GM21737 (cell line): ENCODE results near the gene WDR93.
"Not testable (repeated sequence)": the region's sequence is repeated elsewhere in the genome, so short reads cannot be mapped to it uniquely, and the experiment has no call there.

ENCODE experiments used
- ATAC-seq: cut with Tn5 transposase; IDR thresholded peaks from one replicate; pipeline ENCODE4 v1.9.1; 2021; ENCODE audit warnings: mild to moderate bottlenecking, moderate library complexity; ENCODE audit not compliant: unreplicated experiment

The WDR93 gene

GRCh38 chr15:89766357-89767311, 76.0 kb downstream of the WDR93 start:
- ATAC-seq = no peak

DNA sequence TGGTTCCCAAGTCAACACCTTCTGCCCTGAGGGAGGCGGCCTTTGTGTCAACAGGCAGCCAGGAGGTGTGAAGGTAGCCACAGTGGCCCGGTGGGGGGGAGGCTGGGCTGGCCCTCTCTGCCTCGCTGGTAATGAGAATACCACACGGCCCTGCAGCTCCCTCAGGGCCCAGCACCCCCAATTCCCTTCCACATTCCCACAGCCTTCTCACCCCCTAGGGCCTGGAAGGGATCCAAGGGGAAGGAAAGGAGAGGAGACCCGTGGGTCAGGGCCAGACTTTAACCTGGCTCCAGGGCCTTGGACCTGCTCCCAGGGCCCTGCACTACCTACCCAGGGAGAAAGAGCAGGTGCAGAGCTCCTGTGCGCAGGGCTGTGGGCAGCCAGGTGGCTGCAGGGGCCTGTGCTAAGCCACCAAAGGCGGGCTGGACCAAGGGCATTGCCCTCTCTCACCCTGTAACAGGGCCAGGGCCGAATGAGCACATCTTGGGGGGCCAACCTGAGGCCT, 76.9 kb downstream of the WDR93 start:
- ATAC-seq = no peak

- no peak for ATAC-seq
Measured at GRCh38 chr15:89768071-89768500, 77.5 kb downstream of the WDR93 start.

- ATAC-seq = no peak
Measured at GRCh38 chr15:89769366-89769765, 78.8 kb downstream of the WDR93 start.

GRCh38 chr15:89770041-89770440, 79.4 kb downstream of the WDR93 start:
- ATAC-seq = no peak

- no peak for ATAC-seq
Measured at GRCh38 chr15:89772932-89773583, 82.4 kb downstream of the WDR93 start.

DNA sequence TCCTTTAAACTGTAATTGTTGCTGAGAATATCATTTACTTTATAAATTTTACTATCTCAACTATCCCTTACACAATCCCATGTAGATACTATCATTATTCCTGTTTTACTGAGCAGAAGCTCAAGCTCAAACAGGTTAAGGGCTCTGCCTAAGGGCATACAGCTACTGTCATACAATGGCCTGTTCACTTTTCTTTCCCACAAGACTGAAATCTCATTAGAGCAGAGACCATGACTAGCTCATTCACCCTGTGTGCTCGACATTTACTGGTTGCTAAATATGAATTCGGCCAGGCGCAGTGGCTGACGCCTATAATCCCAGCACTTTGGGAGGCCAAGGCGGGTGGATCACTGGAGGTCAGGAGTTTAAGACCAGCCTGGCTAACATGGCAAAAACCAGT, 83.9 kb downstream of the WDR93 start:
- ATAC-seq = no peak

- no peak for ATAC-seq
Measured at GRCh38 chr15:89775815-89776214, 85.2 kb downstream of the WDR93 start.

GRCh38 chr15:89776274-89777072, 85.9 kb downstream of the WDR93 start, which contains the start of gene MESP2:
TSS of gene MESP2 (plus strand) at chr15:89776332. CDS start at chr15:89776358, 26 bp downstream.
- no peak for ATAC-seq

DNA sequence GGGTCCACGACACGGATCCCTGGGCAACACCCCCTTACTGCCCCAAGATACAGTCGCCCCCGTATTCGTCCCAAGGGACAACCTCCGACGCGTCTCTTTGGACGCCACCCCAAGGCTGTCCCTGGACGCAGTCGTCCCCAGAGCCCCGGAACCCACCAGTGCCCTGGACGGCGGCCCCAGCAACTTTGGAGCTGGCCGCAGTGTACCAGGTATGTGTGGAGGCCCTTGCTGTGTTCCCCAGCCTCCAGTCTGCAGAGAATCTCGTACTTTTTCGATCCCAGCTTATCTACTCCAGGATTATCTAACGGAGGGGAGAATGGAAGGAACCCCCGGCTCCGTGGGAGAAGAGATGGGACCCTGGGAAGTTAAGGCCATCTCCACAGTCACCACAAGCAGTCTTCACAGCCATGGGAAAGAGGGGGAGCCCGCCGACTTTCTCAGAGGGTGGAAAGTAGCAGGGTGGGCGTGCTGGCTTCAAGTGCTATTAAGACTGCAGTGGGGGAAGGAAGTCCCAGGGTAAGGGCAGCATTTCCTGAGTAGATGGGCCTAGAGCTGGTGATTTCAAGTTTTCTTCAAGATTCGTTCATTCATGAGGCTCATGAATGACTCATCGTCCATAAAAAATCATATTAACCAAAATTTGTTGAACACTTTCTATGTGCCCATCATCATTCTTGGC, 86.6 kb downstream of the WDR93 start:
- ATAC-seq = no peak

DNA sequence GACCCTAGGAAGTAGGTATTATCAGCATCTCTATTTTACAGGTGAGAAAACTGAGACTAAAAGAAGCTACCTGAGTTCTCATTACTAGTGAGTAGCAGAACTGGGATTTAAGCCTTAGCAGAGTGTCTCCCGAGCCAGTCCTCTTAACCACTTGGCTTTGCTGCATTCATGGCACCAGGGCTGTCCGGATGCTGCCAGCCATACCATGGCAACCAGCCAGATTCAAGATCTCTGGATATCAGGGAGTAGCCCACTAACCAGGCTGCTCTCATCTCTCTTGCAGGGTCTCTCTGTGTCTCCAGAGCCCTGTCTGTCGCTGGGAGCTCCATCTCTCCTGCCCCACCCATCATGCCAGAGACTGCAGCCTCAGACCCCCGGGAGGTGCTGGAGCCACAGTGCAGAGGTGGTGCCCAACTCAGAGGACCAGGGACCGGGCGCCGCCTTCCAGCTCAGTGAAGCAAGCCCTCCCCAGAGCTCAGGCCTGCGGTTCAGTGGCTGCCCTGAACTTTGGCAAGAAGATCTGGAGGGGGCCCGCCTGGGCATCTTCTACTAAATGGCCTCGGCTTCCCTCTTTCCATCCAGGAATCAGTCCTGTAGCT, 87.3 kb downstream of the WDR93 start:
- no peak for ATAC-seq

GRCh38 chr15:89778861-89779260, 88.2 kb downstream of the WDR93 start:
- no peak for ATAC-seq

GRCh38 chr15:89780601-89781000, 90.0 kb downstream of the WDR93 start:
- ATAC-seq = no peak

GRCh38 chr15:89781055-89781454, 90.4 kb downstream of the WDR93 start:
- no peak for ATAC-seq

- no peak for ATAC-seq
Measured at GRCh38 chr15:89781891-89782618, 91.4 kb downstream of the WDR93 start.

DNA sequence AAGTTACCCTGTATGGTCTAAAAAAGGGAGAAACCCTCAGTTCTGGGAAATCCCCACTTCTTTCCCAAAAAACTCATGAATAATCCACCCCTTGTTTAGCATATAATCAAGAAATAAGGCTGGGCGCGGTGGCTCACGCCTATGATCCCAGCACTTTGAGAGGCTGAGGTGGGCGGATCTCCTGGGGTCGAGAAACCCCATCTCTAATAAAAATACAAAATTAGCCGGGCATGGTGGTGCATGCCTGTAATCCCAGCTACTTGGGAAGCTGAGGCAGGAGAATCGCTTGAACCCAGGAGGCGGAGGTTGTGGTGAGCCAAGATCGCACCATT, 92.0 kb downstream of the WDR93 start:
- ATAC-seq = not testable (repeated sequence)

- no peak for ATAC-seq
Measured at GRCh38 chr15:89783111-89783860, 92.7 kb downstream of the WDR93 start.

- no peak for ATAC-seq
Measured at GRCh38 chr15:89783861-89784685, 93.5 kb downstream of the WDR93 start.
